Measurements from ENCODE around the gene NOTCH3.

NOTCH3 gene

GRCh38 chr19:15155296-15155695 is 45.5 kb downstream of the NOTCH3 start:
- no peak overlapping the region for H3K27ac ChIP-seq (ENCODE audit: low read depth, low read length, poor library complexity, severe bottlenecking)
- H3K9me3 ChIP-seq (ENCODE audit: low read length), result peaks cover 7% of the 10 kb centered on the region
- peaks cover 3% of the 10 kb centered on the region for H3K27me3 ChIP-seq (ENCODE audit: insufficient read depth, low read length)
- no peak overlapping the region for H2AFZ ChIP-seq (ENCODE audit: low read length)
- H3K79me2 ChIP-seq (ENCODE audit: insufficient read depth, low read length), result no peaks in the 10 kb centered on the region
- H3K9ac ChIP-seq (ENCODE audit: low read length), result no peak overlapping the region
- H3K9me2 ChIP-seq (ENCODE audit: low read depth, low read length), result no peaks in the 10 kb centered on the region
- H3K36me3 ChIP-seq (ENCODE audit: insufficient read depth, low read length), result no peaks in the 10 kb centered on the region
- H3K4me2 ChIP-seq (ENCODE audit: low read length), result no peak overlapping the region
- H3K4me1 ChIP-seq (ENCODE audit: insufficient read depth, low read length, severe bottlenecking), result peaks cover 8% of the 10 kb centered on the region
- no peaks in the 10 kb centered on the region for H3F3A ChIP-seq (ENCODE audit: insufficient read depth, low read length)
- H3K4me3 ChIP-seq (ENCODE audit: low read depth, low read length, poor library complexity, severe bottlenecking), result no peak overlapping the region
- no peak for TF ChIP-seq EZH2 (IDR thresholded peaks at IDR 0.05; ENCODE audit: borderline replicate concordance, low read length)
- TF ChIP-seq CTCF (IDR thresholded peaks at IDR 0.05; ENCODE audit: low read length), result no peak
- no peaks in the 10 kb centered on the region for H4K20me1 ChIP-seq (ENCODE audit: insufficient read depth, low read length)

GRCh38 chr19:15154002-15154612 is 46.7 kb downstream of the NOTCH3 start:
- H3K4me3 ChIP-seq (ENCODE audit: low read depth, low read length, poor library complexity, severe bottlenecking), result no peak overlapping the region
- H3K4me2 ChIP-seq (ENCODE audit: low read length), result no peak overlapping the region
- no peak overlapping the region for H2AFZ ChIP-seq (ENCODE audit: low read length)
- no peaks in the 10 kb centered on the region for H4K20me1 ChIP-seq (ENCODE audit: insufficient read depth, low read length)
- TF ChIP-seq EZH2 (IDR thresholded peaks at IDR 0.05; ENCODE audit: borderline replicate concordance, low read length) (no peak), CTCF (IDR thresholded peaks at IDR 0.05; ENCODE audit: low read length) (peak; percentile 74)
- no peaks in the 10 kb centered on the region for H3K79me2 ChIP-seq (ENCODE audit: insufficient read depth, low read length)
- no peaks in the 10 kb centered on the region for H3F3A ChIP-seq (ENCODE audit: insufficient read depth, low read length)
- H3K27me3 ChIP-seq (ENCODE audit: insufficient read depth, low read length), result peaks cover 3% of the 10 kb centered on the region
- no peak overlapping the region for H3K9ac ChIP-seq (ENCODE audit: low read length)
- H3K27ac ChIP-seq (ENCODE audit: low read depth, low read length, poor library complexity, severe bottlenecking), result no peak overlapping the region
- no peaks in the 10 kb centered on the region for H3K36me3 ChIP-seq (ENCODE audit: insufficient read depth, low read length)
- no peaks in the 10 kb centered on the region for H3K9me2 ChIP-seq (ENCODE audit: low read depth, low read length)
- H3K9me3 ChIP-seq (ENCODE audit: low read length), result peaks cover 7% of the 10 kb centered on the region
- H3K4me1 ChIP-seq (ENCODE audit: insufficient read depth, low read length, severe bottlenecking), result peaks cover under 1% of the 10 kb centered on the region

- Histone ChIP-seq H3K27ac (ENCODE audit: low read depth, low read length, poor library complexity, severe bottlenecking) (no peak overlapping the region), H3K9me3 (ENCODE audit: low read length) (peaks cover 7% of the 10 kb centered on the region), H3F3A (ENCODE audit: insufficient read depth, low read length) (no peaks in the 10 kb centered on the region), H3K27me3 (ENCODE audit: insufficient read depth, low read length) (no peaks in the 10 kb centered on the region; the same call in 1 of the 2 replicates), H4K20me1 (ENCODE audit: insufficient read depth, low read length) (no peaks in the 10 kb centered on the region), H3K9ac (ENCODE audit: low read length) (no peak overlapping the region), H3K4me2 (ENCODE audit: low read length) (no peak overlapping the region), H3K4me1 (ENCODE audit: insufficient read depth, low read length, severe bottlenecking) (no peaks in the 10 kb centered on the region), H3K4me3 (ENCODE audit: low read depth, low read length, poor library complexity, severe bottlenecking) (no peak overlapping the region), H3K36me3 (ENCODE audit: insufficient read depth, low read length) (no peaks in the 10 kb centered on the region), H3K9me2 (ENCODE audit: low read depth, low read length) (no peaks in the 10 kb centered on the region), H2AFZ (ENCODE audit: low read length) (no peak overlapping the region), H3K79me2 (ENCODE audit: insufficient read depth, low read length) (no peaks in the 10 kb centered on the region)
- TF ChIP-seq CTCF (IDR thresholded peaks at IDR 0.05; ENCODE audit: low read length) (no peak), EZH2 (IDR thresholded peaks at IDR 0.05; ENCODE audit: borderline replicate concordance, low read length) (no peak)
Measured at GRCh38 chr19:15149737-15150136, 51.1 kb downstream of the NOTCH3 start.
